Mucosa of rectum (tissue), 2 donors: Measurements from ENCODE around the gene ECE2.
"Not testable (repeated sequence)": the region's sequence is repeated elsewhere in the genome, so short reads cannot be mapped to it uniquely, and the experiment has no call there.

Source experiments
- H3K27ac ChIP-seq, 2 donors: one replicate each; pipeline ENCODE4 v1.7.0; 2013; ENCODE audit warnings: inconsistent platforms in 2 of 2, low read depth in 2 of 2, low read length in 2 of 2
- H3K27me3 ChIP-seq, 2 donors: one replicate each; pipeline ENCODE4 v1.7.0; 2013; ENCODE audit warnings: low read length in 2 of 2; ENCODE audit not compliant: control insufficient read depth in 2 of 2, insufficient read depth in 2 of 2
- H3K36me3 ChIP-seq, 2 donors: one replicate each; pipeline ENCODE4 v1.7.0; 2013; ENCODE audit warnings: low read length in 2 of 2; ENCODE audit not compliant: control insufficient read depth in 2 of 2, insufficient read depth in 2 of 2
- H3K4me1 ChIP-seq, 2 donors: one replicate each; pipeline ENCODE4 v1.7.0; 2013; ENCODE audit warnings: low read length in 2 of 2, mild to moderate bottlenecking in 1 of 2; ENCODE audit not compliant: control insufficient read depth in 2 of 2, insufficient read depth in 2 of 2
- H3K4me3 ChIP-seq, 2 donors: one replicate each; pipeline ENCODE4 v1.7.0; 2013; ENCODE audit warnings: low read length in 2 of 2
- H3K9ac ChIP-seq, 2 donors: one replicate each; pipeline ENCODE4 v1.7.0; 2013; ENCODE audit warnings: low read length in 2 of 2, low read depth in 1 of 2, mild to moderate bottlenecking in 1 of 2
- H3K9me3 ChIP-seq, 2 donors: one replicate each; pipeline ENCODE4 v1.7.0; 2013; ENCODE audit warnings: low read length in 2 of 2; ENCODE audit not compliant: control insufficient read depth in 2 of 2
- donor health status: healthy.
- donor health status: Normal muscosa, but diverticular disease.

The ECE2 gene

DNA sequence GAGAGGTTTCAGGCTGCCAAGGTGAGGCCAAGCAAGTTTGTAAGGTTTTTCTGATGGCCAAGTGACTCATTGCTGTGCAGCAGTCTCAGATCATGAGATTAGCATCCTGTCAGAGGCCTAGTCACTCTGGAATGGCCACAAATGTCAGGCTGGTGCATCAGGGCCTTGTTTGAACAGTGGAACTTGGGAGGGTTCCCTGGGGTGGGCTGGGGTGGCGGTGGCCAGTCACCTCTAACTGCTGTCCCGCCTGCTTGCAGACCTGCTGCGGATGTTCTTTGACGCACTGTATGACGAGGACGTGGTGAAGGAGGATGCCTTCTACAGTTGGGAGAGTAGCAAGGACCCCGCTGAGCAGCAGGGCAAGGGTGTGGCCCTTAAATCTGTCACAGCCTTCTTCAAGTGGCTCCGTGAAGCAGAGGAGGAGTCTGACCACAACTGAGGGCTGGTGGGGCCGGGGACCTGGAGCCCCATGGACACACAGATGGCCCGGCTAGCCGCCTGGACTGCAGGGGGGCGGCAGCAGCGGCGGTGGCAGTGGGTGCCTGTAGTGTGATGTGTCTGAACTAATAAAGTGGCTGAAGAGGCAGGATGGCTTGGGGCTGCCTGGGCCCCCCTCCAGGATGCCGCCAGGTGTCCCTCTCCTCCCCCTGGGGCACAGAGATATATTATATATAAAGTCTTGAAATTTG is 58.8 kb downstream of the ECE2 start:
- Histone ChIP-seq H3K36me3 (peaks cover 40 to 50% of the 10 kb centered on the region in 2 donors), H3K4me1 (peaks cover 22 to 25% of the 10 kb centered on the region in 2 donors), H3K27ac (no peak overlapping the region), H3K9me3 (no peaks in the 10 kb centered on the region), H3K4me3 (no peak overlapping the region), H3K9ac (no peak overlapping the region), H3K27me3 (no peaks in the 10 kb centered on the region)

- peak overlapping the region; percentile 95 to 96 for H3K27ac ChIP-seq
- H3K4me3 ChIP-seq: peak overlapping the region in 1 of 2 donors; percentile 84
- H3K4me1 ChIP-seq: peaks cover 22 to 25% of the 10 kb centered on the region in 2 donors
- peak overlapping the region; percentile 86 to 88 for H3K9ac ChIP-seq
- H3K27me3 ChIP-seq: no peaks in the 10 kb centered on the region
- peaks cover 37 to 46% of the 10 kb centered on the region in 2 donors for H3K36me3 ChIP-seq
- no peaks in the 10 kb centered on the region for H3K9me3 ChIP-seq
These were observed 59.5 kb downstream of the ECE2 start for GRCh38 chr3:184335291-184335660.

DNA sequence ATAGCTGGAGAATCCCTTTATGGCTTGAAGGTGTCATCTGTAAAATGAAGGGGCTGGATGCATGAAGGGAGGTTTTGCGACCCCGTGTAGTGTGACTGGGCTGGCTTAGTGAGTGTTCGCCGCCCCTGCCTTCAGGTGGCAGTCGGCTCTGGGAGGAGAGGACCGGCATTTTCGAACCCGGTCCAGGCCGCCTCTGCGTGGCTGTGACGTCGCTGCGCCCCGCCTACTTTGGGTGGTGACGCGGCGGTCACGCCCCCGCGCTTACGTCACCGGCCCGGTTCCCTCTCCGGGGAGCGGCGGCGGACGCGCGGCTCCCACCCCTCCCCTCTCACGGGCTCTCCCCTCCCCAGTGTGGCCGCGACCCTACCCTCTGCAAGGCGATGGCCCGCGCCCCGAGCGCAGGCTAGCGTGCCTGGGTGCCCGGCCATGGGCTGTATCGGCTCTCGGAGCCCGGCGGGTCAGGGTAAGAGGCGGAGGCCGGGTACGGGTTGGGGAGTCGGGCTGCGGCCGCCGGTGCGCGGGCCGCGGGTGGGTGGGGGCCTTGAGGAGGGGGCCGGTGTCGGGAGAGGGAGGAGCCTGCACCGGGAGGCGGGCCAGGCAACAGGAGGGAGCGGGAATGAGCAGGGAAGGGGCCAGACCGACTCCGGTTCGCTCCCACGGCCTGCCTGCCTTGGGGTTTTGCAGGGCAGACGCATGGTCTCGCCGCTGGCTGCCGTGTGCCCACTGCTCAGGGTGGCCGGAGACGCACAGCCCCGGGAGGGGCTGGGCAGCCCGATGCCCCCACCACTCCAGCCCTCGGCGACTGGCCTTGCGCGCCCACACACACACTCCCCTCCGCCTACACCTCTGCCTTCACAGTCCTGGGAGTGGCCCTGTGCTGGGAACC is 60.1 kb downstream of the ECE2 start:
- Histone ChIP-seq H3K4me1 (peaks cover 22 to 25% of the 10 kb centered on the region in 2 donors), H3K36me3 (peaks cover 35 to 41% of the 10 kb centered on the region in 2 donors), H3K27me3 (no peaks in the 10 kb centered on the region), H3K9me3 (no peaks in the 10 kb centered on the region), H3K9ac (peak overlapping the region; percentile 86 to 88), H3K4me3 (peak overlapping the region; percentile 82 to 84), H3K27ac (peak overlapping the region; percentile 95 to 96)

DNA sequence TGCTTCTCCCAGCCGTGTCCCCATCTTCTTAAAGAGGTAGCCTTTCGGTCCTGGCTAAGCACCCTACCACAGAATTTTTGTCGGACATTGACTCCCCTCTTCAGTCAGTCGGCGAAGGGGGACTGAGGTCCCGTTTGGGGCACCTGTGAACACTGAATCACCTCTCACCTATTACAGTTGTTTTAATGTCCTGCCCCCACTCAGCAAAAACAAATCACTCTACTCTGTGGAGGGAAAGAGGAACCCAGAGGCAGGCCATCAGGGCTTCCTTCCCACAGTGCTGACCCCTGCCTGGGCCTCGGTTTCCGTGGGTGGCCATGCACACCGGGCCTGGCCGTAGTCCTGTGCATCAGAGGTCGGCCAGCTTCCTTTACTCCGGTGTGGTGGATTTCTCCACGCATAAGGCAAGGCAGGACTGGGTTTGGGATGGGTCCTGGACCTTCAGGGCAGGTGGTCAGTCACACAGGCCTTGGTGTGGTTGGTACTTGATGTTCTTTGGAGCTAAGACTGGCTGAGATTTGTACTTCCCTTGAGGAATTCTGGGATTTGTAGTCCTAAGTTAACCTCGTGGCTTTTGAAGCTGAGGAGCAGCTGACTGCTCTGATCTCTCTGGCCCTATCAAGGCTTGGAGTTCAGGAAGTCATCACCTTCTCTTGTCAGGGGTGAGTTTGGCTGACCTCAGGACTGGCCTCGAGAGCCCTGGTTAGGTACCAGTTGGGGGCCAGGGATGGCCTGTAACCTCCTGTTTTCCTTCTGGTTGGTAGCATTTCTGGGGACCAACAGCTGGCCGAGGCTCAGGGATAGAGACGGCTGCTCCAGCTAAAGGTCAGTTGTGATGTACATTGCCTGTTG is 61.0 kb downstream of the ECE2 start:
- Histone ChIP-seq H3K27me3 (no peaks in the 10 kb centered on the region), H3K4me3 (peak overlapping the region; percentile 82 to 84), H3K27ac (peak overlapping the region; percentile 95 to 96), H3K9me3 (no peaks in the 10 kb centered on the region), H3K4me1 (peaks cover 22 to 25% of the 10 kb centered on the region in 2 donors), H3K9ac (peak overlapping the region; percentile 86 to 88), H3K36me3 (peaks cover 28 to 34% of the 10 kb centered on the region in 2 donors)

DNA sequence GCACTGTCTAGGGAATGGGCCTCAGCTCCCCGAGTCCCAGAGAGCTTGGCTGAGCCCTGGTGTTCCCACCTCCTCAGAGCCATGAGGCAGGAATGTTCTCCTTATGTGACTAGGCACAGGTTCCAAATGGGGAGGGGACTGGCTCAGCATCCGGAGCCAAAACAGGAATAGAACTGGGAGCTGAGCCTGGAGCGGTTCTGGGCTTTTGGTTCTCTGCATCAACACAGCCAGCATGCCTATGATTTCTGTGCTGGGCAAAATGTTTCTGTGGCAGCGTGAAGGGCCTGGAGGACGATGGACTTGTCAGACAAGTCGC is 61.5 kb downstream of the ECE2 start, which contains the start of gene FAM131A:
TSS of gene FAM131A (plus strand) at position 202 of the 316 bp plus-strand sequence. CDS start at position 233, 31 bp downstream.
- peaks cover 22 to 25% of the 10 kb centered on the region in 2 donors for H3K4me1 ChIP-seq
- H3K9ac ChIP-seq: peak within 1 kb of the TSS; percentile 86 to 88
- peak within 1 kb of the TSS; percentile 95 to 96 for H3K27ac ChIP-seq
- H3K9me3 ChIP-seq: no peaks in the 10 kb centered on the region
- H3K27me3 ChIP-seq: no peaks in the 10 kb centered on the region
- H3K36me3 ChIP-seq: peaks cover 25 to 31% of the 10 kb centered on the region in 2 donors
- H3K4me3 ChIP-seq: peak within 1 kb of the TSS; percentile 82 to 84

DNA sequence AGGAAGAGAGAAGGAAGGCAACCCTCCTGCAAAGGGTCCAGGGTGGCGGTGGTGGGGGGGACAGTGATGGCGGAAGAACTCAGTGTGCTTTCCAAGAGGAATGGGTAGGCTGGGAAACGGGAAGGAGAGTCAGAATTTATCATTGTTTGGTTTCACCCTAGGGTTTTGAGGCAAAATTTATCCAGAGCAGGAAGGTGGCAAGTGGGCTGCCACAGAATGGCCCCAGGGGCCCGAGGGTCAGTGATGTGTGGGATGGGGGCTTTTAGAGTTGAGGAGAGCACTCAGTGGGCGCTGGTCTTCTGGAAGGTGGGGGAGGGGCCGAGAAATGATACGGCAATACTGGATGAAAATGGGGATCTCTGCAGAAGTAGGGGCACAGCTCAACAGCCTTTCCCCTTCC is 62.2 kb downstream of the ECE2 start:
- Histone ChIP-seq H3K36me3 (peaks cover 24 to 31% of the 10 kb centered on the region in 2 donors), H3K4me3 (peak overlapping the region in 1 of 2 donors; percentile 28), H3K9ac (peak overlapping the region in 1 of 2 donors; percentile 32), H3K27ac (peak overlapping the region; percentile 30 to 95), H3K9me3 (no peaks in the 10 kb centered on the region), H3K27me3 (no peaks in the 10 kb centered on the region), H3K4me1 (peaks cover 22 to 25% of the 10 kb centered on the region in 2 donors)

DNA sequence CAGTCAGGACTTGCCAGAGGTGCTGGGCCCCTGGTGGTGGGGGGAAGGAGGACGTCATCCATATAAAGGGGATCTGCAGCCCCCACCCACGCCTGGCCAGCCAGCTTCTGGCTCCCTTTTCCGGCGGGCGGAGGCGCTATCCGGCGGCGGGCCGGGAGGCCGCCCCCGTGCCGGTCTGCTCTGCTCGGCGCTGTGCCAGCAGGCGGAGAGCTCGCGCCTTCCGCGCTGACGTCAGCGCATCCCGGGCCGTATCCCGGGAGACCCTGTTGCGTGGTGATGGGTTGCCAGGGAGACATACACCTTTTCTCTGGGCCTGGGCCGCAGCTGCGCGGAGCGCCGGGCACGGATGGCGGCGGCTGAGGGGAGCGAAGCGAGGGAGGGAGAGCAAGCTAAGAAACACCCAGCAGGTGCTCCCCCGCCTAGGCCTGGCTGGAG is 62.7 kb downstream of the ECE2 start:
- Histone ChIP-seq H3K27me3 (no peaks in the 10 kb centered on the region), H3K4me1 (peaks cover 22 to 25% of the 10 kb centered on the region in 2 donors), H3K9me3 (no peaks in the 10 kb centered on the region), H3K36me3 (peaks cover 25 to 31% of the 10 kb centered on the region in 2 donors), H3K4me3 (peak overlapping the region in 1 of 2 donors; percentile 7), H3K9ac (no peak overlapping the region), H3K27ac (peak overlapping the region; percentile 30 to 95)

DNA sequence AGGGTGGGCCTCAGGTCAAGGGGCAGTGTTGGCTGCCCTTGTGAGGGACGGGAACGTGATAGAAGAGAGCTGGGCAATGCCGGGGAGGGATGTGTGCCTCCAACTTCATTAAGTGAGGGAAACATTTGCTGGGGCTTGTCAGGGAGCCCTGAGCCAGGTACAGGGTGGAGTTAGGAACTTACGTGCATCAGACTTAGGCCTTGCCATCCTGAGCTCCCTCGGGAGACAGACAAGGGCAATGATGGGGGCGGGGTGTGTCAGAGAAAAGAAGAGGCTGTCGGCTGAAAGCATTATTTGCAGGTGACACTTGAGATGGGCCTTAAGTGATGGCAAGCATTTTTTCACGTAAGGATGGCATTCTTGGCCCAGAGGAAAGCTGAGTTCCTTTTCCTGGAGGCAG is 63.2 kb downstream of the ECE2 start:
- Histone ChIP-seq H3K4me3 (peak overlapping the region in 1 of 2 donors; percentile 7), H3K9ac (no peak overlapping the region), H3K27ac (no peak overlapping the region), H3K27me3 (no peaks in the 10 kb centered on the region), H3K9me3 (no peaks in the 10 kb centered on the region), H3K4me1 (peaks cover 22 to 25% of the 10 kb centered on the region in 2 donors), H3K36me3 (peaks cover 22 to 29% of the 10 kb centered on the region in 2 donors)

- not testable (repeated sequence) for H3K4me3 ChIP-seq, H3K27me3 ChIP-seq, H3K27ac ChIP-seq, H3K9me3 ChIP-seq, H3K9ac ChIP-seq
- Histone ChIP-seq H3K36me3 (peaks cover 22 to 24% of the 10 kb centered on the region in 2 donors), H3K4me1 (peaks cover 22 to 25% of the 10 kb centered on the region in 2 donors)
These were observed 63.8 kb downstream of the ECE2 start for GRCh38 chr3:184339451-184340135.
